ENCODE data around the gene PTDSS2. TPM values are rescaled to one million over a fixed set of nuclear protein-coding genes. Genes with fewer than 3 reads are reported as not detected.

PTDSS2 gene
- total and polyA plus RNA-seq, 2 of the 13 experiments (the other 11 are each of a cell fraction or from before 2014, with no cell fraction given) = 21.7 to 26.4 TPM

GRCh38 chr11:518463-519202, 68.6 kb downstream of the PTDSS2 start (continued):
- TF ChIP-seq CHD4 (IDR thresholded peaks at IDR 0.05; ENCODE audit: borderline replicate concordance, low read length) = no peak; the same call in 1 of the 2 replicates
- TF ChIP-seq, protein P1, sequence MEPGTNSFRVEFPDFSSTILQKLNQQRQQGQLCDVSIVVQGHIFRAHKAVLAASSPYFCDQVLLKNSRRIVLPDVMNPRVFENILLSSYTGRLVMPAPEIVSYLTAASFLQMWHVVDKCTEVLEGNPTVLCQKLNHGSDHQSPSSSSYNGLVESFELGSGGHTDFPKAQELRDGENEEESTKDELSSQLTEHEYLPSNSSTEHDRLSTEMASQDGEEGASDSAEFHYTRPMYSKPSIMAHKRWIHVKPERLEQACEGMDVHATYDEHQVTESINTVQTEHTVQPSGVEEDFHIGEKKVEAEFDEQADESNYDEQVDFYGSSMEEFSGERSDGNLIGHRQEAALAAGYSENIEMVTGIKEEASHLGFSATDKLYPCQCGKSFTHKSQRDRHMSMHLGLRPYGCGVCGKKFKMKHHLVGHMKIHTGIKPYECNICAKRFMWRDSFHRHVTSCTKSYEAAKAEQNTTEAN (CRISPR knock-in tag; conservative IDR thresholded peaks at IDR 0.05) = peak; percentile 28; the same call in 1 of the 2 replicates
- TF ChIP-seq ZNF510 (CRISPR knock-in tag; IDR thresholded peaks at IDR 0.05; ENCODE audit: low read depth) = no peak
- peak; percentile 80 for TF ChIP-seq GABPB1 (CRISPR knock-in tag; IDR thresholded peaks at IDR 0.05)
- no peak for TF ChIP-seq KDM5A (IDR thresholded peaks at IDR 0.05; ENCODE audit: borderline replicate concordance, low read length)
- no peak for TF ChIP-seq ZNF619 (CRISPR knock-in tag; IDR thresholded peaks at IDR 0.05)
- TF ChIP-seq BCL3 (CRISPR knock-in tag; IDR thresholded peaks at IDR 0.05) = peak; percentile 56; the same call in 1 of the 2 replicates
- TF ChIP-seq ELF1 (CRISPR knock-in tag; IDR thresholded peaks at IDR 0.05) = no peak
- 0 out of 2 replicates have a peak, but pooled peaks have one; percentile 68 for TF ChIP-seq KIAA2018 (CRISPR knock-in tag; IDR thresholded peaks at IDR 0.05; ENCODE audit: borderline replicate concordance)
- peak; percentile 88 for TF ChIP-seq FOXC1 (CRISPR knock-in tag; IDR thresholded peaks at IDR 0.05; ENCODE audit: borderline replicate concordance)
- peak; percentile 55; the same call in 1 of the 2 replicates for TF ChIP-seq YEATS4 (CRISPR knock-in tag; IDR thresholded peaks at IDR 0.05; ENCODE audit: borderline replicate concordance)
- TF ChIP-seq, protein P2, sequence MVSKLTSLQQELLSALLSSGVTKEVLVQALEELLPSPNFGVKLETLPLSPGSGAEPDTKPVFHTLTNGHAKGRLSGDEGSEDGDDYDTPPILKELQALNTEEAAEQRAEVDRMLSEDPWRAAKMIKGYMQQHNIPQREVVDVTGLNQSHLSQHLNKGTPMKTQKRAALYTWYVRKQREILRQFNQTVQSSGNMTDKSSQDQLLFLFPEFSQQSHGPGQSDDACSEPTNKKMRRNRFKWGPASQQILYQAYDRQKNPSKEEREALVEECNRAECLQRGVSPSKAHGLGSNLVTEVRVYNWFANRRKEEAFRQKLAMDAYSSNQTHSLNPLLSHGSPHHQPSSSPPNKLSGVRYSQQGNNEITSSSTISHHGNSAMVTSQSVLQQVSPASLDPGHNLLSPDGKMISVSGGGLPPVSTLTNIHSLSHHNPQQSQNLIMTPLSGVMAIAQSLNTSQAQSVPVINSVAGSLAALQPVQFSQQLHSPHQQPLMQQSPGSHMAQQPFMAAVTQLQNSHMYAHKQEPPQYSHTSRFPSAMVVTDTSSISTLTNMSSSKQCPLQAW (CRISPR knock-in tag; IDR thresholded peaks at IDR 0.05) = no peak; the same call in 1 of the 2 replicates
